ENCODE data around the gene DHX15.

DHX15 gene

DNA sequence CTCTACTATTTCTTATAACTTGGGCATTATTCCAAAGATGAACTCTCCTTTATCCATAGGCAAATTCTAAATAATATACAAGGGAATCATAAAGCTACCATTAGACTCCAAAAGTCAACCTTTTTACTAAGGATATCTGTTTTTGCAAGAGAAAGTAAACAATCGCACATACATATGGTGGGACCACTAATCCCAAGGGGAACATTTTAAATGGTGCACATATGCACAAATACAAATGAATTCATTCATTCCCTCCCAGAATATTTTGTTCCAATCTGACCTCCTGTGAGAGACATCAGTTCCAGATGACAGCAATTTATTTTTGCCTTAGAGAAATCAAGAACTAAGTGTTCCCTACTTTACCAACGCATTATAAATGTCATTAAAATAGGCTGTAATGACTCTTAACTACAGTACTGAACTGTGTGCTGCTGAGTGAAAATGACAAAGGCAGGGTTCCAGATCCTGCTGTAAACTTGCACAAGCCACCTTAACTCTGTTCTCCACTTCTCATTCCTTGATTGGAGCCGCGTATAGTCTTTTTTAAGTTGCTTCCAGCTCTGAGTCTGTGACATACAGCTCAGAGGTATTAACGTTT is 2.0 kb downstream of the DHX15 start:
- DNase-seq (ENCODE audit: low spot score): no peak

DNA sequence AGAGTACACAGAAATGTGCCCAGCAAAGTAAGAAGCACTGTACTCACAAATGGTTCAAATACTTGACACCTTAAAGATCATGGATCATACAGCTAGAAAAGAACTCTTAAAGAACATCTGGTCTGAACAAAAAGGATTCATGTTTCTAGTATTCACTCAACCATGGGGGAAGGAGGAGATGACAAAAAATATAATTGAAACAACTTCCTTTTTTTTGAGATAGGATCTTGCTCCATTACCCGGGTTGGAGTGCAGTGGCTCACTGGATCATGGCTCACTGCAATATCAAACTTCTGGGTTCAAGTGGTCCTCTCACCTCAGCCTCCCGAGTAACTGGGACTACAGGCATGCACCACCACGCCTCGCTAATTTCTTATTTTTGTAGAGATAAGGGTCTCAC is 6.0 kb downstream of the DHX15 start:
- no peak for DNase-seq (ENCODE audit: low spot score)

GRCh38 chr4:24576276-24576675 is 8.1 kb downstream of the DHX15 start:
- no peak for DNase-seq (ENCODE audit: low spot score)

GRCh38 chr4:24574236-24574635 is 10.1 kb downstream of the DHX15 start:
- no peak for DNase-seq (ENCODE audit: low spot score)

DNA sequence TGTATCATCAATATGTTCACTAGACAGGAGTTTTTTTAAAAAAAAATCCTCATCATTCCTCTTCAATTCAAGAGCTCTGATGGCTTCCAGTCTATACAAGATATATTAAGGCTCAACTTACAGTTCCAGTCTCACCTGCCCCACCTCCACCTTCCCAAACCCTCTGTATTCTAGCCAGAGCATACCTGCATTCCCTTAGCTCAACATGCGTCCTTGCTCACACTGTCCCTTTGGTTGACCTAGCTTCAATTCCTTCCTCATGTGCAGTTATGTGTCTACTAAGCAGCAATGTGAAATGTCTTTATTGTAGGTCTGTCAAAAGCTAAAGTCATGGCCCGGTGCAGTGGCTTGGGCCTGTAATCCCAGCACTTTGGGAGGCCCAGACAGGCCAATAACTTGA is 10.8 kb downstream of the DHX15 start:
- DNase-seq (ENCODE audit: low spot score): no peak

DNA sequence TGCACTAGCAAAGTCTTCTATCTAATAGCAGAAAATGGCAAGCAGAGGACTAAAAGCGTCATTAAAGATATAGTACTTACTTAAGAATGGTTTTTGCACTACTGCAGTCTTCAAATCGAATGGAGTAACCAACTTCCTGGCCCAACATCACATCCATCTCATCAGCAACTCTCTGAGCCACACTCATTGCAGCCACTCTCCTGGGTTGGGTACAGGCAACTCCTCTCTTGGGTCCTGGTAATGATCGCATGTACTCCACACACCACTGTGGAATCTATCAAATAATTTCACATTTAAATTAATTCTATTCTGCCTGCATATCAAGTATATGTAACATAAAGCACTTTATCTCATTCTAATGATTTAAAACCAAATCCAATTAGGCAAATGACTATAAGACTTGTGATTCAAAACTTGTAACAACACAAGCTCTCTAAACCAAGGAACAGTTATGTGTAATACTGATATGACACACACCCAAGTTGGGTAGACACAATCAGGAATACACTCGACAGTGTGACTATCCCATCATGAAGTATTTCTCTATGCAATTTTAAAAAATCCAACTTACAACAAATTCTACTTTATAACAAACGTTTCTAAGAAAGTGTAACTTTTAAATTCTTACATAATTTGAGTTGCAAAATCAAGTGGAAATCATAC is 13.6 kb downstream of the DHX15 start:
- DNase-seq (ENCODE audit: low spot score): no peak

GRCh38 chr4:24570172-24570571 is 14.2 kb downstream of the DHX15 start:
- DNase-seq (ENCODE audit: low spot score): no peak

DNA sequence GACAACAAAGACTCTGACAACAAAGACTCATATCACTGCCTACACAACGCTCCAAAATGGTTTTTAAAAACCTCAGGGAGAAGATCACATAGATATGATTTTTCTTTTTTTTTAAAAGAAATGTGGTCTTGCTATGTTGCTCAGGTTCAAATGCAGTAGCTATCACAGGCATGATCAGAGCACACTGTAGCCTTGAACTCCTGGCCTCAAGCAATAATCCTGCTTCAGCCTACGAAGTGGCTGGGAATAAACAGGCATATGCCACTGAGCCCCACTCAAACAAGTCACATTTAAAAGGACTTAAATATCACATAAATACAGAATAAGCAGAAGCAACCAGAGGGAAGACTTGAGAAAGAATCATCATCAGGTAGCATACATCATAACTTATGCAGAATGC is 14.7 kb downstream of the DHX15 start:
- DNase-seq (ENCODE audit: low spot score): no peak

GRCh38 chr4:24568425-24568824 is 15.9 kb downstream of the DHX15 start:
- DNase-seq (ENCODE audit: low spot score): no peak

GRCh38 chr4:24565054-24565453 is 19.3 kb downstream of the DHX15 start:
- no peak for DNase-seq (ENCODE audit: low spot score)

DNA sequence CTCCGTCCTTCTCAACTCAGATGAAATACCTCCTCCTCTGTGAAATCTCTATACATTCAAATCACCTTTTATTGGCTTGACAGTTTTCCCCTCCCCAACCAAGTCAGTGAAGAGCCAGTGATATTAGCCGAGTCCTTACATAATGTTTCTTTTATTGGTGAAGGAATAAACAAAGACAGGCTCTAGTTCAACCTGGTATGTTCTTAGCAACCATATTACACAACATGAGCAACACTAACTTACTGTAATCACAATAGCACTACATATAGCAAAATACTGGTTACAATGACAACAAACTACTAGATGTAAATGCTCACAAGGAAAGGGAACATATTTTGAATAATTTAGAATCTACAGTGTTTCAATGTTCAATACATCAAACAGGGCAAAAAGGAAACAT is 19.9 kb downstream of the DHX15 start:
- no peak for DNase-seq (ENCODE audit: low spot score)

DNA sequence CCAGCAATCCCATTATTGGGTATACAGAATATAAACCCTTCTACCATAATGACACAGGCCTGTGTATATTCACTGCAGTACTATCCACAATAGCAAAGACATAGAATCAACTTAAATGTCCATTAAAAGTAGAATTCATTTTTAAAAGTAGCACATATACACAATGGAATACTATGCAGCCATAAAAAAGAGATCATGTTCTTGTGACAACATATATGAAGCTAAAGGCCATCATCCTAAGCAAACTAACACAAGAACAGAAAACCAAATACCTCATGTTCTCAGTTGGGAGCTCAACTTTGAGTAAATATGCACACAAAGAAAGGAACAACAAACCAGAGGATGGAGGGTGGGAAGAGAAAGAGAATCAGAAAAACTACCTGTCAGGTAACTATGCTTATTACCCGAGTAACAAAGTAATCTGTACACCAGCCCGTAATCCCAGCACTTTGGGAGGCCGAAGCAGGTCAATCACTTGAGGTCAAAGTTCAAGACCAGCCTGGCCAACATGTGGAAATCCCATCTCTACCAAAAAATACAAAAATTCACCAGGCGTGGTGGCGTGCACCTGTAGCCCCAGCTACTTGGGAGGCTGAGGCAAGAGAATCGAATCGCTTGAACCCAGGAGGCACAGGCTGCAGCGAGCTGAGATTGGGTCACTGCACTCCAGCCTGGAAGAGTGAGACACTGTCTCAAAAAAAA is 22.8 kb downstream of the DHX15 start:
- DNase-seq (ENCODE audit: low spot score): no peak

DNA sequence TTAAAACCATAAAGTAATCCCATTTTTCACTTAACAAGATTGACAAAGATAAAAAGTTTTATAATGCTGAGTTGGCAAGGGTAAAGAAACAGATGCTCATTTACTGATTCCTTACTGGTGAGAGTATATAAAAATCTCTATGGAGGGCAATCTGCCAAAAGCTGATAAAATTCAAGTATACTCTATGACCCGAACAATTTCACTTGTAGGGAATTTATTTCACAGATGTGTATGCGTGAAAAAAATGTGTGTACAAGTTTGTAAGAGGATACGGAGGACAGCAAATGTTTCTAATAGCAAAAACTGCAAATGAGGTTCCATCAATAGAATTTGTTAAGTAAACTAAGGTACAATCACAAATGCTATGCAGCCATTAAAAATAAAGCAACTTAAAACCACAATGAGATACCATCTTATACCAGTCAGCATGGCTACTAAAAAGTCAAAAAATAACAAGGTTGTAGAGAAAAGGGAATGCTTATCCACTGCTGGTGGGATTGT is 23.4 kb downstream of the DHX15 start:
- no peak for DNase-seq (ENCODE audit: low spot score)

- no peak for DNase-seq (ENCODE audit: low spot score)
These were observed 24.5 kb downstream of the DHX15 start for GRCh38 chr4:24559889-24560288.

DNA sequence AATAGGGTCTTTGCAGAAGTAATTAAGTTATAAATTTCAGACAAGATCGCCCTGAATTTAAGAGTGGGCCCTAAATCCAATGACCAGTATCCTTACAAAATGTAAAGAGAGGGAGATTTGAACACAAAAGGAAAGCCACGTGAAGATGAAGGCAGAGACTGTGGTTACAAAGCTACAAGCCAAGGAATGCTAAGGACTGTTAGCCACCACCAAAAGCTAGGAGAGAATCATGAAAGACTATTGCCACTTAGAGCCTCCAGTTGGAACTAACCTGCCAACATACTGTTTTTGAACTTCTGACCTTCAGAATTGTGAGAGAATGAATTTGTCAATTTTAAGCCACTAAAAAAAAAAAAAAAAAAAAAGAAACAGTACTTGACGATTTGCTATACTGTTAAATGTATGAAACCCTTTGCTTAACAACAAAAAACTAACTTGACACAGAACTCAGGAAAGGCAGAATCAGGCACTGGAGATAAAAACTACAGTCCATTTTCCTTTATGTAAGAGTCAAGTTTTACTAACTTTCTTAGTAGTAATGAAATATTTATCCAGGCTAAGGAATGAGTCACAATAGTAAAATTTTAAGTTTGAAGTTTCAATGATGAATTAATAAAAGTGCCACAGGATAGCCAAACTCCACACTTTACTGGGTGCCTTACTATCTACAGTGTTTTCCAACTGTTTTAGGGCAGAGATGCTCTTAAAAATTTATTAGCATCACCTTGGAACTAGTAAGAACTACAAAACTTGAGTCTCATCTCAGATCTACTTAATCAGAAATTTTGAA is 25.1 kb downstream of the DHX15 start:
- no peak for DNase-seq (ENCODE audit: low spot score)

DNA sequence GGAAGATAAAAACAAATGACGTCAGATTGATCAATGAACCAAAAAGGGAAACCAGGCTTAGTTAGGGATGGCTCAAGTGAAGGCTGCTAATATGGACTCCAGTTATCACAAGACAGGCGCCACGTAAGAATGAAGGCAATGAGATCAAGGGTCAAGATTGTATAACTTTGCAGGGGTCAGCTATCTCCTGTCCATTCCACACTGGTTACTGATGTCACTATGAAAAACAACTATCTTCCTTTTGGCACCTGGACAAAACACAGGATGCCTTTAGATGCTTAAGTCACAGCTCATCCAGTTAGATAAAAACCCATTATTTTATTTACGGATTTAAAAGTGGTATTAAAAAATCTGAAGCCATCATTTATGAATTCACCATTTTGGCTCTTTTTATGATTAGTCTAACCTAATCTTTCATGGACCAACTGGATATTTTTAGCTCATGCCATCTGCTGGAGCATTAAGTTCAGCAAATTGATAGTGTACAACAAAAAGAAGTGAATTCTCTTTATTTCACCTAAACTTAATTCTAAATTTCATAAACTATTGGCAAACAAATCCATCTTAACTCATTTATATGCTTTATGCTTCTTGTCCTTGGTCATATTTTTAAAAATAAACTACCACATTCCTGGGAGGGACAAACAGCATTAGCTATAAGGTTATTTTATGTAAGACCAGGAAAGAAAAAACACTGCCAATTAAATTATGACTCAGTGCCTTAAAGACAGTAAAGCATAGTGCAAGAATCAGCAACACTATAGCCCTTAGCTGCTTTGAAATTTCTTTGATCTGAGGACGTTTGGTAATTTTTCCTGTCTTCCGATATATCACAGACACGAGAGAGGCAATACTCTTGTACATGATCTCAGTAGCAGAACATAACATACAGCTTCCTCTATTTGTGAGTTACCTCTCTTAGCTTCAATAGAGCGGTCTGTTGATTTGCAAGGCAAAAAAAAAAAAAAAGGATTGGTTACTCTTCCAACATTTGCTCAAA is 27.0 kb downstream of the DHX15 start:
- no peak for DNase-seq (ENCODE audit: low spot score)

DNA sequence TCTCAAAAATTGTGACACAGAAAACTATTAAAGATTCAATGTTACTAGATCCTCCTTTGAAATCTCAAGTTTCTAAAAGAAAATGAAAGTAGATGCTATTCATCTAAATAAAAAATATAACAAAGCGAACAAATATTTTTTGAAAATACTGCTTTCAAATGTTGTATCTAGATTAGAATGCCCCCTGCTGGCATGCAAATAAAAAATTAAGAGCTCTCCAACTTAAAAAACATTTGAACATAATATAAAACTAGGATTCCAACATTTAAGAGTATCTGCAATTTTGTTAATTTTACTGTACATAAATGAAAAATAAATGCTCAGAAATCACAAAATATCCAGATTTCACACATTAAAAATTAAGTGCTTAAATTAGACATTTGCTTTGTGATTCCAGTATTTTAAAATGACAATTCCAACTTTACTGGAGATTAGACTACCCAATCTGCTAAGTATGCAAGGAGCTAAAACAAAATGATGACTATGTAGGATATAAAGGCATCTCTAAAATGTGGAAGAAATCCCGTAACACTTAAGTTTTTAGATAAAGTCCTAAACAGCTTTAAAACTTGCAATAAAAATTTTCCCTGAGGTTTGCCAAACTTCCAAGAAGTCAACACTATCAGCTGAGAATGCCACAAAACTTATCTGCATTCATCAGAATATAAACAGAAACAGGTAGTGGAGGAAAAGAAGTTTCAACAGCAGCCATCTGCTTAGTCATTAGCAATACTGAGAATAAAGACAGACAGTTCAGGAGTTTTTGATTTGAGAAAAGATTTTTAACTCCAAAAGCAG is 32.7 kb downstream of the DHX15 start:
- DNase-seq (ENCODE audit: low spot score): no peak

GRCh38 chr4:24550441-24551175 is 33.7 kb downstream of the DHX15 start:
- DNase-seq (ENCODE audit: low spot score): no peak

DNA sequence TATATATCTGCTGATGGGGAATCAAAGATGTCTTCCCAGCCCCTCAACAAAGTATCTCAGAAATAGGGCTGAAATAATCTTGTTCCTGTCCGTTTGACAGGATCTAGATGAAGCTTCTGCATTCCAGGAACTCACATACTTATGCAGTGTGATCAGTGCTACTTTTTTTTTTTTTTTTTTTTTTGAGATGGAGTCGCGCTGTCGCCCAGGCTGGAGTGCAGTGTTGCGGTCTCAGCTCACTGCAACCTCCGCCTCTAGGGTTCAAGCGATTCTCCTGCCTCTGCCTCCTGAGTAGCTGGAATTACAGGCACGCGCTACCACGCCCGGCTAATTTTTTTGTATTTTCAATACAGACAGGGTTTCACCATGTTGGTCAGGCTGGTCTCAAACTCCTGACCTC is 36.4 kb downstream of the DHX15 start:
- DNase-seq (ENCODE audit: low spot score): no peak

Measured in AG08396 (cell line).